ENCODE results near the gene CYP20A1. TPM values are rescaled to one million over a fixed set of nuclear protein-coding genes. Genes with fewer than 3 reads are reported as not detected.

The CYP20A1 gene
- total and polyA plus RNA-seq, 9 of the 15 experiments (the other 6 are each of a cell fraction or from before 2014, with no cell fraction given) = 10.3 to 31.7 (median 12.4) TPM

GRCh38 chr2:203246646-203247045, 7.8 kb downstream of the CYP20A1 start:
- intact Hi-C loops (cut with micrococcal nuclease) = no loop called here
- Histone ChIP-seq H3K79me2 (ENCODE audit: control insufficient read depth, insufficient read depth, low read length) (peaks cover 4% of the 10 kb centered on the region; the same call in 1 of the 3 replicates), H3K9me3 (replicated peaks; ENCODE audit: control insufficient read depth, insufficient read depth, low read depth, low read length) (no peaks in the 10 kb centered on the region), H3K36me3 (ENCODE audit: control insufficient read depth, insufficient read depth, low read length) (peaks cover 40% of the 10 kb centered on the region; the same call in 2 of the 3 replicates), H3K27me3 (ENCODE audit: control insufficient read depth in 2 of 2, insufficient read depth in 2 of 2, low read length in 2 of 2) (no peaks in the 10 kb centered on the region), H4K20me1 (replicated peaks; ENCODE audit: control insufficient read depth, insufficient read depth, low read length) (no peaks in the 10 kb centered on the region), H3K4me2 (ENCODE audit: insufficient read depth, low read length) (no peak overlapping the region), H3K27ac (ENCODE audit: extremely low read depth, low read depth, low read length) (no peak overlapping the region), H3K9ac (ENCODE audit: insufficient read depth in 1 of 2, low read depth in 2 of 2, low read length in 2 of 2) (no peak overlapping the region), H2AFZ (ENCODE audit: low read depth, low read length) (no peak overlapping the region), H3K9me1 (ENCODE audit: control insufficient read depth, insufficient read depth, low read length) (no peaks in the 10 kb centered on the region), H3K4me3 (no peak overlapping the region), H3K4me1 (replicated peaks in 1 of 2; ENCODE audit: control insufficient read depth in 2 of 2, insufficient read depth in 2 of 2, low read length in 2 of 2) (no peaks in the 10 kb centered on the region)
- DNase-seq (ENCODE audit: extremely low read depth in 1 of 4, low spot score in 3 of 4) (no peak), FAIRE-seq (no peak), ATAC-seq (no peak)
- WGBS (ENCODE audit: insufficient coverage, low coverage, missing lambda C conversion rate) = 90% methylated on average over 3 of the region's 3 CpGs
- ChIA-PET CTCF (ENCODE audit: low intra/inter-chr PET ratio) (no interaction called here), POLR2A (no interaction called here)
- BruUV-seq (replicated peaks) = no TSS peak
- in situ Hi-C loops (cut with MboI) = no loop called here
- TF ChIP-seq XRCC4 (IDR thresholded peaks at IDR 0.05; ENCODE audit: extremely low read depth, insufficient read depth, insufficient read length) = no peak
- TF ChIP-seq ADNP (tag; IDR thresholded peaks at IDR 0.05) = no peak
- no peak for TF ChIP-seq ZNF766 (CRISPR knock-in tag; conservative IDR thresholded peaks at IDR 0.05)
- no peak for TF ChIP-seq PRPF4 (IDR thresholded peaks at IDR 0.05; ENCODE audit: insufficient read depth, low read depth, low read length, poor library complexity, severe bottlenecking)
- TF ChIP-seq, protein P1, sequence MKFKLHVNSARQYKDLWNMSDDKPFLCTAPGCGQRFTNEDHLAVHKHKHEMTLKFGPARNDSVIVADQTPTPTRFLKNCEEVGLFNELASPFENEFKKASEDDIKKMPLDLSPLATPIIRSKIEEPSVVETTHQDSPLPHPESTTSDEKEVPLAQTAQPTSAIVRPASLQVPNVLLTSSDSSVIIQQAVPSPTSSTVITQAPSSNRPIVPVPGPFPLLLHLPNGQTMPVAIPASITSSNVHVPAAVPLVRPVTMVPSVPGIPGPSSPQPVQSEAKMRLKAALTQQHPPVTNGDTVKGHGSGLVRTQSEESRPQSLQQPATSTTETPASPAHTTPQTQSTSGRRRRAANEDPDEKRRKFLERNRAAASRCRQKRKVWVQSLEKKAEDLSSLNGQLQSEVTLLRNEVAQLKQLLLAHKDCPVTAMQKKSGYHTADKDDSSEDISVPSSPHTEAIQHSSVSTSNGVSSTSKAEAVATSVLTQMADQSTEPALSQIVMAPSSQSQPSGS (CRISPR knock-in tag; IDR thresholded peaks at IDR 0.05) = no peak
- TF ChIP-seq YY1 (IDR thresholded peaks at IDR 0.05; ENCODE audit: borderline replicate concordance in 1 of 3, control insufficient read depth in 1 of 3, extremely low read depth in 1 of 3, insufficient read depth in 3 of 3, insufficient read length in 1 of 3, insufficient replicate concordance in 2 of 3, low read depth in 1 of 3, low read length in 2 of 3) = no peak

Data from K562 (cell line).